ENCODE measurements around the gene ADGRL1.
"Not testable (repeated sequence)": the region's sequence is repeated elsewhere in the genome, so short reads cannot be mapped to it uniquely, and the experiment has no call there.

Gene ADGRL1

DNA sequence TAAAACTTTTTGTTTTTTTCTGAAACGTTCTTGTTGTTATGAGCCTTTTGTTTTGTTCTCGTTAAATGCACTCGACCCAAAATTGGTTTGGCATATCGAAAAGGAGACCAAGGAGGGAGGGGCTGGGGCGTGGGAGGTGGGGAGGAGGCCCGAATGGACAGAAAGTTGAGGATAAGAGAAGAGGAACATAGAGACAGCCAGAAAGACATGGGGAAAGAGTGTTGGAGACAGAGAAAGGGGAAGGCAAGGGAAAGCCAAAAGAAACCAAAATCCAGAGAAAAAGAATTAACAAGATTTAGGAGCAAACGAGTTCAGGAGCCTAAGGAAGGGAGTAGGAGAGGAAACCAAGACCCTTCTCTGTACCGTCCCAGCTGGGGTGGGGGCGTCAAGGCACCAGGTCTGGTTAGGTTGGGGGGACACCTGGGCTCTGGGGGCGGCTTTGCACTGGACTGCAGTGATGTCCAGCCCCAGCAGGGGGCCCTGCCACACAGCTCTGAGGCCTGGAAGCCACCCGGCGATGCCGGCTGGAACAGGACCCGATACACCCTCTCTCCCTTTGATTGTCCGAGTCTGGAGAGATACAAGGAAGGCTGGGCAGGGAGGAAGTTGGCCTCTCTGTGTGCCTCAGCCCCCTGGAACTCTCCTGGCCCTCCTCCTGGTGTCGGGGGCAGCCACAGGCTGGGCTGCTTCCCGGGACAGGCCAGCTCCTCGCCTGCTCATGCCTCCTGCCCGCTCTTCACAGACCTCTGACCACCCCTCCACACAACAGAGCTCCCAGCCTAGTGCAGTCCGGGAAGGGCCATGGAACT lies 58.0 kb downstream of the ADGRL1 start:
- peak; percentile 58 to 97 (median 78) for DNase-seq
- intact Hi-C loops (cut with DNase I): loop anchor here (2.0 kb wide), 1 partner anchor 201 kb away; no protein-coding TSS in a partner anchor

DNA sequence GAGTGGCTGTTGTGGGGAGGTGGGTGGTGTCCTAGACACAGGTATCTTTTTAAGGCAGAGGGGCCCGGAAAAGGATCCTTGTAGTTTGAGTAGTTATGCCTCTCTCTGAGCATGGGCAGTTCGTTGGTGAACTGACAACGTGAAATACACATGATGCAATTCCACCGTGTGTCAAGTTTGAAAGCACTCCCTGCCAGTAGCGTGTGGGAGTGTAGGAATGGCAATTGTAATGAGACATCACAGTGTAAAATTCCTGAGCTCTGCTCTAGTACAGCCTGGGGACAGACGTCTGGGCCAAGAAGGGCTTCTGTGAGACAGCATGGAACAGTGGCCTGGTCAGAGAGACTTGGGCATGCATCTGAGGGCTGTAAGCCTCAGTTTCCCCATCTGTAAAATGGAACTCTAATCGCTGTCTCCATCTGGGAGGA lies 59.2 kb downstream of the ADGRL1 start:
- no peak for DNase-seq
- intact Hi-C loops (cut with DNase I): no loop called here

DNA sequence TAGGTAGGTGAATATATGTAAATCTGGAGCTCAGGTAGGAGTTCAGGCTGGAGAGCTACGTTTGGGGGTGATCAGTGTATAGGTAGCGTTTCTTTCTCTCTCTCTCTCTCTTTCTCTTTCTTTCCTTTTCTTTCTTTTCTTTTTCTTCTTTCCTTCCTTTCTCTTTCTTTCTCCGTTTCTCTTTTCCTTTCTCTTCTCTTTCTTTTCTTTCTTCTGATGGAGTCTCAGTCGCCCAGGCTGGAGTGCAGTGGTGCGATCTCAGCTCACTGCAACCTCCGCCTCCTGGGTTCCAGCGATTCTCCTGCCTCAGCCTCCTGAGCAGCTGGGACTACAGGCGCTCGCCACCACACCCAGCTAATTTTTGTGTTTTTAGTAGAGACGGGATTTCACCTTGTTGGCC lies 59.8 kb downstream of the ADGRL1 start:
- intact Hi-C loops (cut with DNase I); DNase-seq: not testable (repeated sequence)

DNA sequence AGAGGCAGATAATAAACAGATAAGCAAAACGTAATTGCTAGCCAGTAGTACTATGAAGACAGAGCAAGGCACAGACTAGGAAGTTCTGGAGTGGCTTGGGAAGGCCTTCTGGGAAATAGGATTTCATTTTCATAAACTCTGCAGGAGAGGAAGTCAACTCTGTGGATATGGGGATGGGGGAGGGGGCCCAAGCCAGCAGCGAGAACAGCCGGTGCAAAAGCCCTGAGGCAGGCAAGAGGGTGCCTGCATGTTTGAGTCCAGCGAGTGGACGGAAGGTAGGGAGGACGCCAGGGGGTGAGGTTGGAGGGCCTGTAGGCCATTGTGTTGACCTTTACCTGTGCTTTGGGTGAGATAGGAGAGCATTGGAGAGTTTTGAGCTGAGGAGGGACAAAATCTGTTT lies 60.6 kb downstream of the ADGRL1 start:
- intact Hi-C loops (cut with DNase I): no loop called here

DNA sequence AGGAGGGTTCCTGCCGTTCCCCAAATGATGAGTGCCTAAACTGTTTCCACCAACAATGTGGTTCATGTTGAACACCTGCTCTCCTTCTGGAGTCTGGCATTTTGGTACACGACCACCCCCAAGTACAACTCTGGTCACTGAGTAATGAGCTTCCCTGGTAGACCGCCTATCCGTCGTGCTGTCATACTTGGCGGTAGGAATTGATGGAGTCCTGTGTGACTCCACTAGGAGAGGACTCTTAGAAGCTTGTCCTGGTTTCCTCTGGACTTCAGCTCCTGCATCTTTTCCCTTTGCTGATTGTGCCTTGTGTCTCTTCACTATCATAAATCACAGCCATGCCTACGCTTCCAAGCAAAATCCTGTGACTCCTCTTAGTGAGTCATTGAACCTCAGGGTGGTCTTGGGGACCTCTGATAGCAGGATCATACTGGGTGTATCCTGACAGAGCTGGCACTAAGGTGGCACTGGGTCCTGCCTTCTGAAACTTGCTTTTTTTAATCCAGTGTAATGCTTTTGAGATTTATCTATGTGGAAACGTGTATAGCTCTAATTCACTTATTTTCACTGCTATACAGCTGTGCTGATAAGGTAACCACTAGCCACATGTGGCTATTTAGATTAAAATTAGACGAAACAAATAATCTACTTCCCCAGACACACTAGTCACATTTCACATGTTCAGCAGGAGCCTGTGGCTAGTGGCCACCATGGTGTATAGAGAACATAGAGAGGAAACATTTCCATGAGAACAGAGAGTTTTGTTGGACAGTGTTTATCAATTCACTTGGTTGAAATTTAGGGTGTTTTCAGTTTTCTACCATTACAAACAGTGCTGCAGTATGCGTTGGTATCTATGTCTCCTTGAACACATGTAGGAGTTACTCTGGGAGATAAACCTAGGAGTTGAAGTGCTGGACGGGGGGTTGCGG lies 63.4 kb downstream of the ADGRL1 start:
- DNase-seq: no peak
- intact Hi-C loops (cut with DNase I): no loop called here

More for the DNA sequence above, 60.6 kb downstream of the ADGRL1 start:
- DNase-seq: no peak

DNA sequence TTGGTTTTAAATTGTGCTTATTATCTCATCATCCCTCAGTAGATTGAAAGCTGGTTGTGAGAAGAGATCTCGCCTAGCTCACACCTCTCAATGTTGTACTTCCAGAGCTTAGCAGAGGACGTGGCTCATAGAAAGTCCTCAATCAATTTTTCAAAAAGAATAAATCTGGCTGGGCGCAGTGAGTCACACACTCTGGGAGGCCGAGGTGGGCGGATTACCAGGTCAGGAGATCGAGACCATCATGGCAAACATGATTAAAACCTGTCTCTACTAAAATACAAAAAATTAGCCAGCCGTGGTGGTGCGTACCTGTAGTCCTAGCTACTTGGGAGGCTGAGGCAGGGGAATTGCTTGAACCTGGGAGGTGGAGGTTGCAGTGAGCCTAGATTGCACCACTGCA lies 64.9 kb downstream of the ADGRL1 start:
- intact Hi-C loops (cut with DNase I): no loop called here
- no peak for DNase-seq

DNA sequence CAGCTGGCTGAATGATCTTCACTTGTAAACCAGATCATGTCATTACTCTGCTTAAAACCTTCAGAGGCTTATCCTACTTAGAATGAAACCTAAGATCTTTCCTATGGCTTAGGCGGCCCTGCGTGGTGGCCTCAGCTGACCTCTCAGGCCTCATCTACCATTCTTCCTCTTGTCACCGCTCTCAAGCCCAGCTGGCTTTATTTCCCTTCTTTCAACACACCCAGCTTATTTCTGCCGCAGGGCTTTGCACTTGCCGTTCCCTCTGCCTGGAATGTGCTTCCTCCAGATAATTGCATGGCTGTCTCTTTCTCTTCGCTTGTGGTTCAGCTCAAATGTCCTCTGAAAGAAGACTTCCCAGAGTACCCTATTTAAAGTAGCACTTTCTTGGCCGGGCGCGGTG lies 66.0 kb downstream of the ADGRL1 start:
- intact Hi-C loops (cut with DNase I): loop anchor here (5.0 kb wide), 1 partner anchor 332 kb away; no protein-coding TSS in a partner anchor
- no peak for DNase-seq

DNA sequence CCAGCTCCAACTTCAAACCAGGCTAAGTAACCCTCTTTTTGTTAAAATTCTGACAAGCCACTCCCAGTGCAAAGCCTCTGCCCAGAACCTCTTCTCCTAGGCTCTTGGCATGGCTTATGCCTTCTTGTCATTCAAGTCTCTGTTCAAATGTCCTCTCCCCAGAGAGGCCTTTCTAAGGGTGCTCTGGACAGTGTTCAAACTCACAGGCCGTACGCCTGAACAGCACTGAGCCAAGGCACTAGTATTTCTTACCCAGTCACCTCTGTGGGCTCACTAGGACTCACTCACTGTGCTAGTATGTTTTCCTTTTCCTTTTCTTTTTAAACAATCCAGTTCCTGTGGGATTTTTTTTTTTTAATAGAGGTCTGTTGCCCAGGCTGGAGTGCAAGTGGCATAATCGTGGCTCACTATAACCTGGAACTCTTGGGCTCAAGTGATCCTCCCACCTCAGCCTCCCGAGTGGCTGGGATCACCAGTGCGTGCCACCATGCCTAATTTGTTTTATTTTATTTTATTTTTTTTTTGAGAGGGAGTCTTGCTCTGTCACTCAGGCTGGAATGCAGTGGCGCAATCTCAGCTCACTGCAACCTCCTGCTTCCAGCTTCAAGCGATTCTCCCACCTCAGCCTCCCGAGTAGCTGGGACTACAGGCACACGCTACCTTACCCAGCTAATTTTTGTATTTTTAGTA lies 67.2 kb downstream of the ADGRL1 start:
- DNase-seq: no peak
- intact Hi-C loops (cut with DNase I): loop anchor here (5.0 kb wide), 1 partner anchor 334 kb away; no protein-coding TSS in a partner anchor

DNA sequence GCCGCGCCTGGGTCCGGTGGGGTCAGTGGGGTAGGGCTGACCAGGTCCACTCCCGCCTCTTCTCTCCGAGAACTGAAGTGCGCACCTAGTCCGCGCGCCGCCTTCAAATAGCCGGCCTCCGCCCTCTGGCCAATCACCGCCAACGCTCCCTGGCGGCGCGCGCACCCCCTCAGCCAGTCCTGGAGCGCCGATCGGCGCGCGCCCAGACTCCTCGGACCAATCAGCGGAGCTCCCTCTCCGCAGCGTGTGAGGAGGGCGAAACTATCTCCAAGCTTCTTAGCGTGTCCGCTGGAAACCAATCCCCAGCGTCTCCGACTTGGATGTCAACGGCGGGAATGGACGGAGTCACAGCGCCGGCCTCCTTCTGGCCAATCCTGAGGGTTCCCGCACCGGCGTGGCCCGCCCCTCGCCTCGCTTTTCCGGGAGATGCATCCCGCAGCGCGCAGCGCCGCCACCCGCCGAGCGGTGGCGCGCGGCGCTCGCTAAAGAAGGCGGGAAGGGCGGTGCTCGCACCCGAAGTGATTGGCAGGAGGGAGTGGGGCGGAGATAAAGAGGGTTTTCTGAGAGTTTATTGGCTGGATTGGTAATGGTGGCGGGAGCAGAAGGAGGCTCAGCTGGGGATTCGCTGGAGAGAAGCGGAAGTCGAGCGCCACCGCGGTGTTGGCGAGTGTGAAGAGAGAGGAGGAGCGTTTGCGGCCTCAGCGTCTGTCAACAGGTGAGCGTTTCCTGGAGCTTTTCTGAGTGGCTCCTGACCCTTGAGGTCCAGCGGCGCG lies 69.3 kb downstream of the ADGRL1 start, which contains the start of gene ASF1B:
Gene ASF1B (minus strand): TSS at position 81 of the 773 bp plus-strand sequence. CDS start 133 bp downstream, outside the sequence.
- intact Hi-C loops (cut with DNase I): loop anchor here (1.0 to 5.0 kb wide), 3 partner anchors 18 to 336 kb away; no protein-coding TSS in a partner anchor
- peak; percentile 96 to 100 (median 99) for DNase-seq

DNA sequence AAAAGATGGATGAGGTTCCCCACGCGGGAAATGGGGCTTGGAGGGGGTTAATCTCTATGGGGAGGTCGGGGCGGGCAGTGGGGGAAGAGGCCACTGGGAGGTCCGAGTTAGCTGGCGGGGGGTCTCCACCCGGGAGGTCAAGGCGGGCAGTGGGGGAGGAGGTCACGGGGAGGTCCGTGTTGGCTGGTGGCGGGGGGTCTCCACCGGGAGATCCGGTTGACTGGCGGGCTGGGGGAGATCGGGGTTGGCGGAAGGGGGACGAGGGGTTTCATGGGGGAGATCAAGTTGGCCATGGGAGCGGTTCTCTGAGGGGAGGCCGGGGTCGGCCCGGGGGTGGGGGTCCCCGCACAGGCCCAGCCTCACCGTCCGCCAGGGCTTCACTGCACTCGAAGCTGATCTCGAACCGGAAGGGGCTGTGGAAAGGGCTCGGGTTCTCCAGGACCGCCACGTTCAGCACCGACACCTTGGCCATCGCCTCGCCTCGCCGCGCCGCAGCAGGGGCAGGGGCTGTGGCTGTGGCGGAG lies 69.9 kb downstream of the ADGRL1 start:
- intact Hi-C loops (cut with DNase I): loop anchor here (1.0 to 5.0 kb wide), 3 partner anchors 18 to 336 kb away; no protein-coding TSS in a partner anchor
- DNase-seq: no peak

DNA sequence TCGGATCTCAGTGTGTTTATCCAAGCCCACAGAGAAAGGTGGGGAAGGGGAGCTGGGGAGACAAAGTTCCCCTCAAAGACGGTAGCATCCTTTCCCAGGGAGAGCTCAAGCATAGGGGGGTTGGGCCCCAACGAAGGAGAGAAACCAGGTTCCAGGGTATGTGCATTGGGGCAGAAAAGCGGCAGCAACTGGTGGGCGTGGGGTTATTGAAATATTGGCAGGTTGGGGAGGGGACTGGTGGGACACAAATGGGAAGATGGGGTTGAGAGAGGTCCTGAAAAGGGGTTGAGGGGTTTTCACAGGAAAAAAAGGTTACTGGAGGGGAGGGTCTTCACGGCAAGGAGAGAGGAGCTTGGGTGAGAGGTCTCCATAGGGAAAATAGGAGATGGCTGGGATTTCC lies 70.6 kb downstream of the ADGRL1 start:
- intact Hi-C loops (cut with DNase I): loop anchor here (5.0 kb wide), 1 partner anchor 337 kb away; no protein-coding TSS in a partner anchor
- no peak for DNase-seq

DNA sequence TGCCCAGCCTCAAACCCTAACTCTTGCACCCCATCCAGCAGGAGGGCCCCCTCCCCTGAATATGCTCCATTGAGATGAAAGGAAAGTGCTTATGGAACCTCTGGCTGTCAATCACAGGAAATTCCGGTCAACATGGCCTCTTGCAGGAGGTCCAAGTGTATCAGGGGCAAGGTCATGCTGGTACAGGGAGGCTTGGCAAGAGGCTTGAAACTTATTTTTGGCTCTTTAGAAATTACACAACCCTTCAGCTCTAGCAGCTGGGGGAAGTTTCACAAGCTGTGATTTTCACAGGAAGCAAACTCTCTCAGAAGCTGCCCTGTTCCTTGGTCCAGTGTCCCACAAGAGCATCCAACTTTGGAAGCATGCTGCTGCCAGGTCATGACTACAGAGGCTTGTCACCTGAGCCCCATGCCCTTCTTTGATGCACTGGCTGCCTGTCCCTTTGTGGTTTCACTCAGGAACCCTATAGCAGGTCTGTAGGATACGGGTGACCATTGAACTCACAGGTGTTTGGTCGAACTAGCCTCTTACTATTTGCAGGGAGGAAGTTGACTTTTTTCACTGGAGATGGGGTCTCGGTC lies 78.0 kb downstream of the ADGRL1 start:
- DNase-seq: no peak
- intact Hi-C loops (cut with DNase I): no loop called here

DNA sequence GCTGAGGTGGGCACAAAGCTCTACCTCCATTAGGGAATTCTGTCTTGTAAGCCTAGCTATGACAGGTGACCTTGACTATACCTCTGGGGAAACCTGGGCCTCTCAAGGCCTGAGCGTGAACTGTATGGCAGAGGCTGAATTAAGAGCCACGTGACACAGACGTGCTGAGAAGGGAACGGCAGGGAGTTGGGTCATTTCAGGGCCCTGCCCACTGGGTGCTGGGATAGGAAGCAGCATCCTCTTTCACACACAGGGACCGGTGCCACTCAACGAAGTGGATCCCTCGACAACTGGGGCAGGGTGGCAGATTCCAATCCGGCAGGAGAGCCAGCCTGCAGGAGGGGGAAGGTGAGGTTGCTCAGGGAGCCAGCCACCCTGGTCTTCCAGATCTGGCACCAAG lies 78.8 kb downstream of the ADGRL1 start:
- no peak for DNase-seq
- intact Hi-C loops (cut with DNase I): no loop called here

DNA sequence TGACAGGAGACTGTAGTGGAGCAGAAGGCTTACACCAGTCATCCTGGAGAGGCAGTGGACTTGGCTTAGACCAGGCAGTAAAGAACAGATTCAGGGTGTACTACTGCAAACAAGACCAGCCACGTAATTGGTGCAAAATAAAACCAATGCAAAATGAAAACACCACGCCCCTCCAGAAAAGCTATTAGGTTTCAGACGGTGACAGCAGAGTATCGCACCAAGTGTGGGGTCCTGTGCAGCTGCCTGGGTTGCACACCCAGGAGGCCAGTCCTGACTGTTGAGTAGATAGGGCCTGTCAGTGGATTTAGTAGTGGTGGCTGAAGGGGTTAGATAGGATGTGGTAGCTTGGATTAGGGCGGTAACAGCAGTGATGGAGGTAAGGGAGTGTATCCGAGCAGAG lies 83.0 kb downstream of the ADGRL1 start:
- intact Hi-C loops (cut with DNase I): no loop called here
- DNase-seq: no peak

DNA sequence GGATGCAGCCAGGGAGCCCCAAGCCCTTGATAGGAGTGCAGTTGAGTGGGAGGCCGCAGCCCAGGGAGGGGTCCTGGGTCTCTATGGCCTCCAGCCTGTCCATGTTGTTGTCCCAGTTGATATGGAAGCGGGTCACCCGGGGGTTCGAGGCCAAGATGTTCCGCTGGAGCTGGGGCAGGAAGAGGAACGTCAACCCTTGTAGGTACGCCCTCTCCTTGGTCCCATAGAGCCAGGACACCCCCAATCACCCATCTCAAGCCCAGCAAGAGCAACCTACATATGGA lies 85.5 kb downstream of the ADGRL1 start:
- intact Hi-C loops (cut with DNase I): no loop called here
- DNase-seq: peak in 1 of 10 donors; percentile 76

DNA sequence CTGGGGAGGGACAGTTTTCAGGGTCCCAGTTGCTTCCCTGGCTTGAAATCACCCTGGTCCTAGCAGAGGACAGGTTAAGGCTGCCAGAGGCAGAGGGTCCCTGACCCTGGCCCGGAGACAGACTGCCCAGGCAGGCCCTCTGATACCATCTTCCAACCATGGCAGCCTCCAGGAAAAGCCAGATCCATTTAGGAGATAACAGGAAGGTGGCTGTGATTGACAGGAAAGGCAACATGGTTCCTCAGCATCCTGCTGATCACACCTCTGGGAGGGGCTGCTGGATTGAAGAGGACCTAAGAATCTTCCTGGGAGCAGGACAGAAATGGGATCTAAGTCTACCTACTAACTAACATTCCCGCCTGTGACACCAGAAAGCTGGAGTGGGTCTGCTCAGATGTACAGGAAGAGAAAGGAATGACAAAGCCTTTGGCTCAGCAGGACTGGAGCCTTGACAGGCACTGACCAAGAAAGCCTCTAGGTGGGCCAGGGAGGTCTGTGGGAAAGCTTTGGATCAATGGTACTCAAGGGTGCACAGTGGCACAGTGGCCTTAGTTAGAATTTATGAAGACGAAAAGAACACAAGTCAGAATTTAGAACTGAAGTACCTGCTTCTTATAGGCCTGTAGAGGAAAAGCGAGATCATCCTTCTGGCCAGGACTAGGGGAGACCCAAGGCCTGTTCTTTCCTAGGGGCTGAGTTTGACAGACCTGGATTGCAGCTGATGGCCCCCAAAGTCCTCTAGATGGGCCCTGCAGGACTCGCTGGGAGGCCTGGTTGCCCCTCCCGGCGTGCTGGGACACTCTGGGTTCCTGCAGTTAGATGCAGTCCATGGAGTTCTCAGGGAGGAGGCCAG lies 86.1 kb downstream of the ADGRL1 start:
- intact Hi-C loops (cut with DNase I): loop anchor here (5.0 kb wide), 1 partner anchor 38 kb away; no protein-coding TSS in a partner anchor

DNA sequence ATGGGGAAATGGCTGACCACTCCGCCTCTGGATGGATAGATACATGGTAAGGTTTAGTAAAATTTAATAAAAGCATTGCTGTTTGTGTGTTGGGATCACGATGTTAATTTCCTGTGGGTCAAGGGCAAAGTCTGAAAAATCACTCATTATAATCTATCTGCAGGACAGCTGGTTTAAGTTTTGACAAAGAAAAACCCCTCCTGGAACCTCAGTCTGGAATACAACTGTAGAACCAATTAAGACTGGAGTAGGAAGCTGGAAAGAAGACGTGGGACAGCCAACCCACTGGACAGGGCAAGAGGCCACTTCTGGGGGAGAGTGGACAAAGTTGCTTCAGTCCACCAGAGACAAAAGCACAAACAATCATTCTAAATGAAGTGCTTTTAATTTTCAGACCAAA lies 86.8 kb downstream of the ADGRL1 start:
- intact Hi-C loops (cut with DNase I): loop anchor here (5.0 kb wide), 1 partner anchor 37 kb away; no protein-coding TSS in a partner anchor
- DNase-seq: no peak

More for the DNA sequence above, 86.1 kb downstream of the ADGRL1 start:
- DNase-seq: no peak

All from posterior cingulate gyrus (tissue), 11 donors.